Measurements from ENCODE around the gene NUP93.

The NUP93 gene

GRCh38 chr16:56824331-56824730 is 94.4 kb downstream of the NUP93 start:
- no peak for DNase-seq

- DNase-seq: no peak
Measured at GRCh38 chr16:56824804-56825203, 94.9 kb downstream of the NUP93 start.

- DNase-seq: no peak
Measured at GRCh38 chr16:56825826-56826225, 95.9 kb downstream of the NUP93 start.

- DNase-seq: no peak
Measured at GRCh38 chr16:56828647-56829046, 98.7 kb downstream of the NUP93 start.

- no peak for DNase-seq
Measured at GRCh38 chr16:56830669-56831068, 100.7 kb downstream of the NUP93 start.

GRCh38 chr16:56832768-56833167 is 102.8 kb downstream of the NUP93 start:
- DNase-seq: no peak

- no peak for DNase-seq
Measured at GRCh38 chr16:56833243-56833970, 103.5 kb downstream of the NUP93 start.

GRCh38 chr16:56835320-56835719 is 105.4 kb downstream of the NUP93 start:
- DNase-seq: no peak

GRCh38 chr16:56836410-56837230 is 106.7 kb downstream of the NUP93 start:
- no peak for DNase-seq

GRCh38 chr16:56838622-56839337 is 108.9 kb downstream of the NUP93 start:
- DNase-seq: no peak

- no peak for DNase-seq
Measured at GRCh38 chr16:56841233-56841632, 111.3 kb downstream of the NUP93 start.

- DNase-seq: no peak
Measured at GRCh38 chr16:56841659-56842058, 111.7 kb downstream of the NUP93 start.

GRCh38 chr16:56842133-56842532 is 112.2 kb downstream of the NUP93 start:
- DNase-seq: no peak

GRCh38 chr16:56844056-56844455 is 114.1 kb downstream of the NUP93 start:
- DNase-seq: no peak

- no peak for DNase-seq
Measured at GRCh38 chr16:56847173-56847910, 117.4 kb downstream of the NUP93 start.

GRCh38 chr16:56848029-56848936 is 118.4 kb downstream of the NUP93 start:
- no peak for DNase-seq

GRCh38 chr16:56848955-56849689 is 119.2 kb downstream of the NUP93 start:
- DNase-seq: no peak

- no peak for DNase-seq
Measured at GRCh38 chr16:56849690-56850680, 120.1 kb downstream of the NUP93 start.

GRCh38 chr16:56851671-56852400 is 121.9 kb downstream of the NUP93 start:
- DNase-seq: no peak
